ENCODE data around the gene SYNE2.
"Not testable (repeated sequence)": the region's sequence is repeated elsewhere in the genome, so short reads cannot be mapped to it uniquely, and the experiment has no call there.

DNA sequence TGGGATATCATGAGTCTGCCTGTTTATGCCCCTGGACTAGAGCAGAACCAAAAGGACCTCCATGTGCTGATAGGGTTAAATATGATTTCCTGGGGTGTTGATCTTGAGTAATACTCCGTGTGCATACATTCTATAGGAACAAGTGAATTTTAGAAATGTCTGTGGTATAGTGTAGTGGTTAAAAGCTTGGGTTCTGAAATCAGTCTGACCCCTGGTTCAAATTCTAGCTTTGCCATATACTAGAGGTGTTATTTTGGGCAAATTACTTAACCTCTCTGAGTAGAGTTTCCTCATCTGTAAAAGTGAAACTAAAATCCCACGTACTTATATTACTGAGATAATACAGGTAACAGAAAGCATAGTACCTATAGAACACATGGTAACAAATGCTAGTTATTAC, 12.0 kb downstream of the SYNE2 start:
- TF ChIP-seq, protein P1, sequence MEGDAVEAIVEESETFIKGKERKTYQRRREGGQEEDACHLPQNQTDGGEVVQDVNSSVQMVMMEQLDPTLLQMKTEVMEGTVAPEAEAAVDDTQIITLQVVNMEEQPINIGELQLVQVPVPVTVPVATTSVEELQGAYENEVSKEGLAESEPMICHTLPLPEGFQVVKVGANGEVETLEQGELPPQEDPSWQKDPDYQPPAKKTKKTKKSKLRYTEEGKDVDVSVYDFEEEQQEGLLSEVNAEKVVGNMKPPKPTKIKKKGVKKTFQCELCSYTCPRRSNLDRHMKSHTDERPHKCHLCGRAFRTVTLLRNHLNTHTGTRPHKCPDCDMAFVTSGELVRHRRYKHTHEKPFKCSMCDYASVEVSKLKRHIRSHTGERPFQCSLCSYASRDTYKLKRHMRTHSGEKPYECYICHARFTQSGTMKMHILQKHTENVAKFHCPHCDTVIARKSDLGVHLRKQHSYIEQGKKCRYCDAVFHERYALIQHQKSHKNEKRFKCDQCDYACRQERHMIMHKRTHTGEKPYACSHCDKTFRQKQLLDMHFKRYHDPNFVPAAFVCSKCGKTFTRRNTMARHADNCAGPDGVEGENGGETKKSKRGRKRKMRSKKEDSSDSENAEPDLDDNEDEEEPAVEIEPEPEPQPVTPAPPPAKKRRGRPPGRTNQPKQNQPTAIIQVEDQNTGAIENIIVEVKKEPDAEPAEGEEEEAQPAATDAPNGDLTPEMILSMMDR (conservative IDR thresholded peaks at IDR 0.05; ENCODE audit: low read length) = not testable (repeated sequence)
- not testable (repeated sequence) for TF ChIP-seq EZH2phosphoT487 (IDR thresholded peaks at IDR 0.05; ENCODE audit: borderline replicate concordance, low read depth, low read length)
